LHCN-M2 (cell line): ENCODE data around the gene LNX1. TPM values are rescaled to one million over a fixed set of nuclear protein-coding genes. Genes with fewer than 3 reads are reported as not detected.

Experiments
- DNase-seq: peaks from one replicate; pipeline ENCODE4 v3.0.0-alpha.2; 2012; ENCODE audit warnings: low read depth
- polyA plus RNA-seq: library from polyadenylated mRNA; unstranded; fragments of >200 nt; gene quantifications from one replicate; pipeline ENCODE4 v1.2.1, GENCODE V29; 2012; ENCODE audit warnings: missing spikeins
- total RNA-seq: library from RNA; depleted of rRNA; stranded (reverse); fragments of >200 nt; gene quantifications from 2 replicates; pipeline ENCODE4 v1.2.3, GENCODE V29; 2014; rRNA removed

Gene LNX1
- 10.8 and 15.0 TPM in 2 replicates for total RNA-seq
- 4.5 TPM for polyA plus RNA-seq

DNA sequence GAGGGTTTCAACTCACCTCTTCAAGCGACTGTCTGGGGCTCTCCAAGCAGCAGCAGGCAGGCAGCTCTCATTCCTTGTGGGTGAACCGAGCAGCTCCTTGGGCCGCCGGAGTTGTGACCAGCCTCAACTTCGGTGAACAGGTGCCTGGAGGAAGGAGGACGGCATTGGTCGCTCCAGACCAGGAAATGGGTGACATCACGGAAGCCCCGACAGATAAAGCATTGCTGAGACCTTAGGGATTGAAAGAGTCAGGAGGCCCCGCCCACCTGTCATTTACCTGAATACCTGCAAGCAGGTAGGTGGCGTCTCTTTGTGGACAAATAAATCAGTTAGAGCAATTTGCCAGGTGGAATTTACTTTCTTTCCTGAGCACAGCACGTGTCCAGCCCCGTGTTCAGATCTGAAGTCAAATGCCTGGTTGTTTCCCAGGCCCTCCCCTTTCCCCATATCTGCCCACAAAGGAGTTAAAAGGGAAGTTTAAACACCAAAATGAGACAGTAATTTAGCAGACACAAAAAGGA lies at the start of gene LNX1:
LNX1 (minus strand) TSS at position 115 of the 521 bp plus-strand sequence. CDS start 17,484 bp downstream, outside the sequence.
- DNase-seq = no peak

DNA sequence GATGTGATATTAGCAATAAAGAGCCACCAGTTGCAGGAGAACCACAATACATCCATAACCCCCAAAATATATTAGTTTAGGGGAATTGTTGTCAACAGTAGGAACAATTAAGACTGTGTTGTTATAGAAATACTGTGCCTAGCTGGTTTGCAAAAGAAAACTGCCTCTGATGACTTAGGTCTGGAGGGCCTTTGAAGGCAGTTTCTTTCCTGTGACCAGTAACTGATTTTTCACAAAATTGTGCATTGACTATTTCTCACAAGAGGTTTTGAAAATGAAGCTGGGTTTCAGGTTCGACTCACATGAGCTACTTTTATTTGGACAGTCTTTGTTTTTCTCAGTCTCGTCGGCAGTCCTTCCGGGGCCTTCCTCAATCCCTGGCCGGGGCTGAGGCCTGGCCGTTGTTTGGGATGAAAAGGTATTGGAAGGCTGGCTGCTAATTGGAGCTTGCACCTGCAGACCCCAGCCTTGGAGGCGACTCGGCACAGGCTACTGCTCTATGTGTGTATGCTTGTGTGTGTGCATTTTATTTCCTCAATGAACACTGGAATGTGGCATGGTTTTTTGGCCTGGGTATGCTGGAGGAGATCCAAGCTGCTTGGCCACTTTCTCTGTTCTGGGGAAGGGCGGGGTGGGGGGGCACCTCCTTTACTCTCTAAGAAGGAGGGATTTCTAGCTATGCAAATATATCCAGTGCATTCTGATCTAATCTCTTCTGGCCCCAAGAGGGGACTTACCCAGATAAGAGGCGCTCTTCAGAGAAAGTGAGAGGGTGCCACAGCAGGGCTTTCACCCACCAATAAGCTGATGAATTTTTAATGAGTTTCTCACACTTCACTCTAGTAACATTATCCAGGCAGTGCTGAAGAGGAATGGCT lies 49.5 kb upstream of the LNX1 start:
- no peak for DNase-seq

DNA sequence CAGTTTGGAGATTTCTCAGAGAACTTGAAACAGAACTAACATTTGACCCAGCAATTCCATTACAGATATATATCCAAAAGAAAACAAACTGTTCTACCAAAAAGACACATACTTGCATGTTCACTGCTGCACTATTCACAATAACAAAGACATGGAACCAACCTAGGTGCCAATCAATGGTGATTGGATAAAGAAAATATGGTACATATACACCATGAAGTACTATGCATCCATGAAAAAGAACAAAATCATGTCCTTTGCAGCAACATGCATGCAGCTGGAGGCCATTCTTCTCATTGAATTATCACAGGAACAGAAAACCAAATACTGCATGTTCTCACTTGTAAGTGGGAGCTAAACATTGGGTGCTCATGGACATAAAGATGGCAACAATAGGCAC lies 47.6 kb upstream of the LNX1 start:
- no peak for DNase-seq

DNA sequence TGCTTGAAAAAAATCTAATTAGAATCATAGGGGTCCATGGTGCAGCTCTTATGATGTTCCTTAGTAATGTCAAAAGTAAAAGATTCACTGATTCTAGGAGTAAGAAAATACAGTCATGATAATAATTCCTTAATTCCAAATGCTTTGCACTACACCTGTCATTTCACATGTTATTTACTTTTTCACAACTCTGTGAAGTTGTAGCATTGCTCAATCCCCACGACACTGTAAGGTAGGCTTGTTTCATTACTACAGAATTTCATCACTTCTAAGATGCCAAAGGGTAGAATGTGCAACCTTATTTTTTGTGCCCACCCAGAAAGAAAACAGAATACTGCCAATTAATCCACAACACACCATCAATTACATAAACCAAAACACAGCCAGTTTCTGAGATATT lies 46.1 kb upstream of the LNX1 start:
- DNase-seq = no peak

DNA sequence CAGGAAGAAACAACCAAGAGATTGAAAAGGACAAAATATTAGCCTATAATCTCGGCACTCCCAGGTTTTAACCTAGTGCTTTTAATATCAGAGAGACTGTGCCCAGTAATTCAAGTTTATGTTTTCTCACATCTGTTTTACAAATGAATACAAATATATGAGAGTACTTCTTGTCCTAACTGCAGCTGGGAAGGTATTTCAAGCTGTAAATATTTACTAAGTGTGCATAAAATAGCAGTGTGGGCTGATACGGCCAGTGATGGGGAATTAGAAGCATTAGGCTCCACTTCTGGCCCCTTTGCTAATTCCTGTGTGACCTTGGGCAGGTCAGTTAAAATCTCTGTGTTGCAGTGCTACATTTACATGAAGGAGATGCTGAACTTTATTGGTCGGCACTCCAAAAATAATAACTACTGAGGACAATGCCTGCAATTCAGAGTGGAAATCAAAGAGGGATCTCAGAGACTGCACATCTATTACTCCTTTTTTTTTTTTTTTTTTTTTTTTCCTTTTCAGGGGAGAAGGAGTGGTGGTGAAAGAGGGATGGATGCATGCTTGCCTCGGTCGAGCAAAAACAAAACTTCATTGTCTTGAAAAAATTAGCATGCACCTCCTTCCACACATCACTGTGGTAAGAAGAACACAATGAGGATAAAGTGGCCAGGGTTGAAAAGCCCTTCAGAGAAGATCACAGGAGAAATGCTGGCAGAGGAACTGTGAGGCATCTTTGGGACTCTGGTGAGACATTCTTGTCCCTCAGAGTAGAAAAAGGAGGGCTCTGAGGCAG lies 44.6 kb upstream of the LNX1 start:
- no peak for DNase-seq

DNA sequence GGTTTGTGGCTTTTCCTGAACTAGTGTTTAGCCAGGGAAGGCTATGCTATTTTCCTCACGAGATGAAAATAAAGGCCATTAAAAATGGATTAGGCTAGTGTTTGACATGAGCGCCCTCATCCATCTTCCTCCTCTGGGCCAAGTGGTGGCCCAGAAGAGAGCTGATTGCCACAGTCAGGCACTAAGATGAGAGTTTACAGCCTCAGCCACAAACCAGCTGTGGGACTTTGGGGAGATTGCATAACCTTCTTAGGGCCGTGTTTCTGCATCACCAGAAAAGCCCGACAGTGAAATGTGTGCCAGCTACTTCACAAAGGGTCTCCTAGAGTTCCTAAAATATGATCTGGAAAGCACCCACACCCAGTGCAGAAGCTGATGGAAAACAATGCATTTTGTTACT lies 42.3 kb upstream of the LNX1 start:
- peak; percentile 34 for DNase-seq

DNA sequence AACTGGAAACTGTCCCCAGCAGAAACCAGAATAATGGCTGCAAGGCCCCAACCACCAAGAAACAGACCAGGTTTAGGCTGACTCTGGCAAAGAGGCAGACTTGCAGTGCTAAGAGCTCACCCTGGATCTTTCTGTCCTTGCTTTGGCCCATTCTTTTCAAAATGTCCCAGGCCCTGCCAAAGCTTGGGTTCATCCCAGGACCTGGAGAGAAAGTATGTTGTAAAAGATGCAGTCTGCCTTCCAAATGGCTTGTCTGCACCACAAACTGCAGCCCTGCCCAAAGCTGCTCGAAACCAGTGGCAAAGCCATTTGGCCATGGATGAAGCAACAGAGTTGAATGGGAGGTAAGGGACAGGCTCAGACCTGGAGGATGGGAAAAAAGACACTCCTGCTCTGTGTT lies 38.0 kb upstream of the LNX1 start:
- DNase-seq = no peak

DNA sequence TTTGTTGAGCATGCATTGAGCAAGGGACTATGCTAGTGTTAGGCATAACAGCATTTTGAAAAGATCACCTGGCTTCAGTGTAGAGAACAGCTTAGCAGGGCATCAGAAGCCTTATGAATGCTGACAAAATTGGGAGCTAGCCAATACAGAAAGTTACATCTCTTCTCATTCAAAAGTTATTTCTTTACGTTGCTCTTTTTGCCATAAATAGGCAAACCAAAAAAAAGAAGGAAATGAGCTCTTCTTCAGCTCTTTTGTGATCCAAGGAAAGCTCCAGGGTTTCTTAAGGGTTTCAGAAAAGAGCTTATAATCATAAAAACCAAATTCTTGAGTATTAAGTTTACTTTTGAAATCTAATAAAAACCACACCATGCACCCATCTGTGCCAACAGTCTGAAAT lies 35.2 kb upstream of the LNX1 start:
- no peak for DNase-seq

DNA sequence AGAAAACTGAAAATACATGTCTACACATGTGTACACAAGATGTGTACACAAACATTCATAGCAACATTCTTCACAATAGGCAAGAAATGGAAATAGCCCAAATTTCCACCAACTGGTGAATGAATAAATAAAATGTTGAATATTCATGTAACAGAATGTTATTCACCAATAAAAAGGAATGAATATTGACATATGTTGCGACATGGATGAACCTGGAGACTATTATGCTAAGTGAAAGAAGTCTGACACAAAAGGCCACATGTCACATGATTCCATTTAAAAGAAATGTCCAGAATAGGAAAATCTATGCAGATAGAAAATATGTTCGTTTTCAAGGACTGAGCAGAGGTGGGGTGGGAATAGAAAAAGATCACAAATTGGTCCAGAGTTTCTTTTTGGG lies 34.6 kb upstream of the LNX1 start:
- no peak for DNase-seq

DNA sequence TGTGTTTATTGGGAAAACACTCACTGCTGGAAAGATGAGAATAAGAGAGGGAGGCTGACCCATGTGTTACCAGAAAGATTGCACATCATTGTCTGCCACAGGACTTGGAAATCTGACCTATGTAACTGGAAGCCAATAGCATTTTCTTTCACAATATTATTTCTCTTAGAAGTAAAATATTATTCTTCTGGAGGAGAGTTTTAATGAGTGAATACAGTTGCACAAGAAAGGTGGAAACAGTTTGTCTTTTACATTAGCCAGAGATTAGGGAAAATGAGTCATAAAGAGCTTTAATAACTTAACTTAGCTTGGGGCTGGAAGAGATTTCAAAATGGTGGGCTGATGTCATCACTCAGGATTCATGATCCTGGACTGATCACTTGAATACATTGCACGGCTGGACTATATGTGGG lies 31.5 kb upstream of the LNX1 start:
- peak; percentile 52 for DNase-seq

DNA sequence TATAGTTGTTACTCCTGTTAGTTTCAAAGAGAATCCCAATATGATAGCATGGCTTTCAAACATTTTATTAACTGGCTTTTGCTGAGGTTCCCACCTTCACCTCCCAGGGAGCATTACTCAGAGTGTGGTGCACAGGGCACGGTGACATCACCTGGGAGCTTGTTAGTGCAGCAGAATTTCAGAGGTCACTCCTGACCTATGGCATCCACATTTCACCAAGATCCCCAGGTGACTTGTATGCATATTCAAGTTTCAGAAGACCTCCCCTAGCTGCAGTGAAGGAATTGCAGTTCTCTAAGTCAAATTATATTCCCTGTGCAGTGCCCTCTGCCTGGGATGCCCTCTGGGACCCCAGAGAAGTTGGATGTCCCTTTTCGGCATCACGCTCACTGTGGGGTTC lies 29.7 kb upstream of the LNX1 start:
- DNase-seq = no peak

DNA sequence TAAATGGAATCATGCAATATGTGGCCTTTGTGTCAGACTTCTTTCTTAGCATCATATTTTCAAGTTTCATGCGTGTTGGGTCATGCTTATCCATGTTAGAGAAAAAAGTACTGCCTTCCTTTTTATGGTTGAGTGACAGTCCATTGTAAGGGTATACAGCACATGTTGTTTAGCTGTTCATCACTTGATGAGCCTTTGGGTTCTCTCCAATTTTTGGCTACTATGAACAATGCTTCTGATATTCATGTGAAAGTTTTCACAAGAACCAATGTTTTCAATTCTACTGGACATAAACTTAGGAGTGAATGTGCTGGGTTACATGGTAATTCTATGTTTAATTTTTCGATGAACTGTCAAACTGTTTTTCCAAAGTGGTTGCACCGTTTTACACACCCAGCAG lies 28.1 kb upstream of the LNX1 start:
- no peak for DNase-seq

DNA sequence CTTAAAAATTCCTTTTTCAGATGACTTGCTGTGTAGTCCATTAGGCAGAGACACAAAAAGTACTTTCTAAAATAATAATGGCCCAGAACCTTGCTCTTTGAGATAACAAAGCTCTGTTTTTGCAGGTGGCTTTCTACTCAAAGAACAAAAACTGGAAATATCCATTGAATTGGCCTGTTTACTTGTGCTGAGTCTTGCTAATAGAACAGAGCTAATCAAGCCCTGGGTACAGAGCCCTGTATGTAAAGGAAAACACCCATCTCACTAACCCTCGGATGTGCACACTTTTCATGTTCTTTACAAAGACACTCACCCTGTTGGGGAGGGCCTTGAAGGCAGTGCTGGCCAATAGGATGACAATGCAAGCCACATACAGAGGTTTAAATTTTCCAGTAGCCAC lies 27.0 kb upstream of the LNX1 start:
- DNase-seq = no peak

DNA sequence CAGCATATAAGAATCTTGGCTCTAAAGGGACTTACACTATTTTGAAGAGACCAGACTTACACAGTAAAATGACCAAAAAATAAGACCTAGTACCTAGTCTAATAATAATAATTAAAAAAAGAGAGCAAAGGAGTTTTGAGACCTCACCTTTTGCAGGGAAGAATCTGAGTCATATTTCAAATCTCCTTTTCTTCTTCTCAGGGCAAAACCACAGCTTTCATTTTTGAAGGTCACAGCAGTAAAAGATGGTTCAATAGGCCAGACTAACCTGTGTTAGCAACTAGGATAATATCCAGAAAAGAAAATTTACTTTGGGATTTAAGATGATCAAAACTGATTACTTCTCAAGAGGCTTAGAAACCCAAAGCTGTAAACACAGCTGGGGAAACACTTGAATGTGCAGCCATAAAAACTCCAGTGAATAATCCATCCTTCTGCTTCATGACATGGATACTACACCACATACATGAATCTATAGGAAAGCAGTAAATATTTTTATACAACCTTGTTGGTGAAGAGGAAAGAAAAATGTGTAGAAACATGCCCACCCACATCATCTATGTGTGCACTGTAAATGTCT lies 25.9 kb upstream of the LNX1 start:
- DNase-seq = no peak

DNA sequence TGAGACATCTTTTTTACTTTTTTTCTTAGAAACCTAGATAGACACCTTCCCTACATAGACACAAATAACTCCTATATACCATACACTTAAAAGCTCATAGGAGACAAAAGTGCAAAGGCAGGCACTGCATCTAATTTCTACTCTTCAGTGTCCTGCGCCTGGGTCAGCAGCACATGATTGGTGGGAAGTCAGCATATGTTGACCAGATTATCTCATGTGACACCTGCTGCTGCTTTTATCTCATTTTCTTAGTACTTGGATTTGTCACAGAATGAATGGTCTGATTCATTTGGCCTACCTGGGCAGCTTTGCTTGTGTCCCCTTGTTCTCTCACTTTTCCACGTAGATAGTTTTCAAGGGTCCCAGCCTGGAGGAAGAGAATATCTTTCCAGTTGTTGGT lies 24.9 kb upstream of the LNX1 start:
- DNase-seq = no peak

DNA sequence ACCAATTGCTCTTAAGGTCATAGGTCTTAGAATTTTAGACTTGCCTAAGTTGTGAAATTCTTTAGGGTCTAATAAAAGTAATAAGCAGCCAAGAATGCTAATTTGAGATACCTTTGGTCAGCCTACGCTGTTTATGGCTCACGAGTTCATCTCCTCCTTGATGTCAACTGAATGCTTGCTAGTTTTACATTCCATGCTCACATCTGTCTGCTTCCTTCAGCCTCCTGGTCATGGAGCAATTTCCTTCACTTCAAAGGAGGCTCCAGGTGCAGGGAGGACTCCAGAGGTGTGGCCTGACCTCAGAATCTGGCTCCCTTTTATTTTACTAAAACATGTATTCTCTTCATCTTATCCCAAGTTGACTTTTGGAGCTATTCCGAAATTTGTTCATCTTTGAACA lies 23.3 kb upstream of the LNX1 start:
- no peak for DNase-seq

DNA sequence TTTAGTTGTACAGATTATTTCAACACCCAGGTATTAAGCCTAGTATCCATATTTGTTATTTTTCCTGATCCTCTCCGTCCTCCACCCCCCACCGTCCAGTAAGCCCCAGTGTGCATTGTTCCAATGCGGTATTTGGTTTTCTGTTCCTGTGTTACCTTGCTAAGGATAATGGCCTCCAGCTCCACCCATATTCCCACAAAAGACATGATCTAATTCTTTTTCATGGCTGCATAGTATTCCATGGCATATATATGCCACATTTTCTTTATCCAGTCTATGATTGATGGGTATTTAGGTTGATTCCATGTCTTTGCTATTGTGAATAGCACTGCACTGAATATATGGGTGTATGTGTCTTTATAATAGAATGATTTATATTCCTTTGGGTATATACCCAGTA lies 22.1 kb upstream of the LNX1 start:
- no peak for DNase-seq

DNA sequence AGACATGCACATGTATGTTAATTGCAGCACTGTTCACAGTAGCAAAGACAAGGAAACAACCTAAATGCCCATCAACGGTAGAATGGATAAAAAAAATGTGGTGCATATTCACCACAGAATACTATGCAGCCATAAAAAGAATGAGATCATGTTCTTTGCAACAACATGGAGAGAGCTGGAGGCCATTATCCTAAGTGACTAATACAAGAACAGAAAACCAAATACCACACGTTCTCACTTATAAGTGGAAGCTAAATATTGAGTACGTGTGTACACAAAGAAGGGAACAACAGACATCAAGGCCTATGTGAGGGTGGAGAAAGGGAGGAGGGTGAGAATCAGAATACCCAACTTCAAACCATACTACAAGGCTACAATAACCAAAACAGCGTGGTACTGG lies 17.4 kb upstream of the LNX1 start:
- DNase-seq = no peak

DNA sequence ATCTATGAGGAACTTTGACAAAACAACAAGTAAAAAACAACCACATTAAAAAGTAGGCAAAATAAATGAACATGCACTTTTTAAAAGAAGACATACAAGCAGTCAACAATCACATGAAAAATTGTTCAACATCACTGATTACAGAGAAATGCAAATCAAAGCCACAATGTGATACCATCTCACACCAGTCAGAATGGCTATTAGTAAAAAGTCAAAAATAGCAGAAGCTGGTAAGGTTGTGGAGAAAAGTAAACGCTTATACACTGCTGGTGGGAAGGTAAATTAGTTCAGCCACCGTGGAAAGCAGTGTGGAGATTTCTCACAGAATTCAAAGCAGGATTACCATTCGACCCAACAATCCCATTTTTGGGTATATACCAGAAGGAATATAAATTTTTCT lies 17.0 kb upstream of the LNX1 start:
- DNase-seq = no peak

DNA sequence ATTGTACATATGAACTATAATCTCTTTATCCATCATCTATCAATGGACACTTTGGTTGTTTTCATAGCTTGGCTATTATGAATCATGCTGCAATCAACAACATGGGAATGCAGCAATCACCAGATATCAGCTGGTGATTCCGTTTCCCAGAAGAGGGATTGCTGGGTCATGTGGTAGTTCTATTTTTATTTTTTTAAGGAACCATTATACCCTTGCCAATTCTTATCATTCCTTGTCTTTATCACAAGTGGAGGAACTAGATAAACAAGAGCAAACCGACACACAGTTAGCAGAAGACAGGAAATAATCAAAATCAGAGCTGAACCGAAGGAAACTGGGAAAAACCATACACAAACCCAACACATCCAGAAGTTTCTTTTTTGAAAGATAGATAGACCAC lies 14.5 kb upstream of the LNX1 start:
- DNase-seq = peak; percentile 20

DNA sequence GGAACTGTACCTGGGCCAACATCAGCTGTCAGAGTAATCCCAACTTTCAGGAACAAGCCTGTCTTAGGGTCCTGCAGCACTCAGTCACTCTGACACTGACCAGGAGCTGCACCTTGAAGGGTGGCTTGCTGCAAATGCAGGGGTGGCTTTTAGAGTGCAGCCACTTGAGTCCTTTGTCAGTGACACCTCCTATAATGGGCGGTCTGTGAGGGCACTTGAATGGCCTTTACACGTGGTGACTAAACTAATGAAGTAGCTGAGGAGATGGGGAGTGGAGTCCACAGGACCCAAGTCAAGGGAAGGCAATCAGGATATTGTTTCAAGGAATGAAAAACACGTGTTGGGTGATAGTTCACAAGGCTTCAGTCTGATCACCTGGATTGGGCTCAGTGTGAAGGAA lies 11.1 kb upstream of the LNX1 start:
- no peak for DNase-seq

DNA sequence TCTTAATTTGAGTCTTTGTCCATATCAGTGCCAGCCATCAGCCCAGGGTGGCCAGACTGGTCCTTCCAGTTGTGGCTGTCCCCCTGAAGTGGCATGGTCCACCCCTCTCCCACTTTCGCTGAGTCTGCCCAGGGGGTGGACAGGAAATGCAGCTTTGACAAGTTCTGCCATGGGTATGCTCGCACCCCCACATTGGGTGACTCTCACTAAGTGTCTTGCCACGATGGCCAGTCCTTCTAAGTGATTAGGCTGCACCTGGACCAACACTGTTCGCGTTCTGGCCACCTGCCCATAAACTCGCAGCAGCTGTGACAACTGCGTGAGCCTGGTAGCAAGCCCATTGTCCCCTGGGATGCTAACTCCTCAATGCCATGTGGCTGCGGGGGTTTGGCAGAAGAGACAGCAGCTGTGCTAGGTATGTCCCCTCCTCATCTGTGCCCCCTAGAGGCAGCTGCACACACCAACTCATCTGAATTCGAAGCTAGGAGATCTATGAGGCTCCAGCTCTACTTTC lies 10.0 kb upstream of the LNX1 start:
- peak; percentile 88 for DNase-seq
